Naive thymus-derived CD4-positive, alpha-beta T cell (primary cell): ENCODE results near the gene WDTC1. TPM values are rescaled to one million over a fixed set of nuclear protein-coding genes. Genes with fewer than 3 reads are reported as not detected.

Experiments used
- ATAC-seq: fragments of 150-1000 bp; cut with Tn5 transposase; 2 replicates; pipeline ENCODE4 v1.10.0; 2021; ENCODE audit warnings: mild to moderate bottlenecking, moderate library complexity
- CTCF ChIA-PET: fragments of 350-600 bp; sonication (Branson Sonifier 250); formaldehyde crosslinking; loops from one replicate; lab custom pipeline; 2021; ENCODE audit warnings: antibody characterized with exemption; lab: Charles Lee
- POLR2A ChIA-PET: fragments of 350-600 bp; sonication (Branson Sonifier 250); formaldehyde crosslinking; loops from one replicate; lab custom pipeline; 2021; ENCODE audit warnings: antibody characterized with exemption, inconsistent platforms; lab: Charles Lee
- DNase-seq, 9 donors: peaks; one replicate each; pipeline versions ENCODE4 v3.0.0 to v3.0.0-alpha.2; 2020 to 2022; ENCODE audit warnings: mixed read lengths in 1 of 9
- H3K27ac ChIP-seq: one replicate; pipeline ENCODE4 v1.7.0; 2013; ENCODE audit warnings: mild to moderate bottlenecking, low read depth, low read length, moderate library complexity
- H3K27me3 ChIP-seq, 2 donors: one replicate each; pipeline ENCODE4 v1.7.0; 2013; ENCODE audit warnings: low read length in 2 of 2, mild to moderate bottlenecking in 2 of 2, moderate library complexity in 2 of 2; ENCODE audit not compliant: control insufficient read depth in 2 of 2, insufficient read depth in 2 of 2
- H3K36me3 ChIP-seq, 3 experiments: 1 replicate in 2 of 3; 2 replicates in 1 of 3; pipeline ENCODE4 v1.7.0; 2013; ENCODE audit warnings: low read length in 3 of 3, mild to moderate bottlenecking in 3 of 3, moderate library complexity in 1 of 3; ENCODE audit not compliant: insufficient read depth in 3 of 3, control insufficient read depth in 2 of 3
- H3K4me1 ChIP-seq, 2 donors: one replicate each; pipeline ENCODE4 v1.7.0; 2013; ENCODE audit warnings: low read length in 2 of 2, mild to moderate bottlenecking in 2 of 2, moderate library complexity in 1 of 2; ENCODE audit not compliant: control insufficient read depth in 2 of 2, insufficient read depth in 2 of 2
- H3K4me3 ChIP-seq: 2 replicates; pipeline ENCODE4 v1.7.0; 2013; ENCODE audit warnings: mild to moderate bottlenecking, low read length
- H3K9me3 ChIP-seq, 3 experiments: 1 replicate in 2 of 3; 2 replicates in 1 of 3; pipeline ENCODE4 v1.7.0; 2013; ENCODE audit warnings: low read length in 3 of 3; ENCODE audit not compliant: control insufficient read depth in 2 of 3
- H3K27ac Mint-ChIP-seq, 9 donors: one replicate each; pipeline ENCODE4 v1.8.0; 2020 to 2022; ENCODE audit warnings: mixed read lengths in 9 of 9, mild to moderate bottlenecking in 8 of 9, moderate library complexity in 5 of 9, inconsistent platforms in 2 of 9
- H3K27me3 Mint-ChIP-seq, 5 donors: one replicate each; pipeline ENCODE4 v1.8.0; 2021 to 2022; ENCODE audit warnings: mixed read lengths in 5 of 5, mild to moderate bottlenecking in 1 of 5
- H3K36me3 Mint-ChIP-seq, 5 donors: one replicate each; pipeline ENCODE4 v1.8.0; 2020 to 2022; ENCODE audit warnings: mixed read lengths in 5 of 5, mild to moderate bottlenecking in 3 of 5, inconsistent platforms in 1 of 5
- H3K4me1 Mint-ChIP-seq, 7 donors: one replicate each; pipeline ENCODE4 v1.8.0; 2020 to 2022; ENCODE audit warnings: mixed read lengths in 7 of 7, mild to moderate bottlenecking in 3 of 7, inconsistent platforms in 1 of 7
- H3K4me3 Mint-ChIP-seq, 10 donors: one replicate each; pipeline ENCODE4 v1.8.0; 2020 to 2022; ENCODE audit warnings: mild to moderate bottlenecking in 10 of 10, mixed read lengths in 10 of 10, moderate library complexity in 6 of 10, inconsistent platforms in 2 of 10
- H3K9me3 Mint-ChIP-seq, 11 donors: one replicate each; pipeline ENCODE4 v1.8.0; 2020 to 2022; ENCODE audit warnings: mixed read lengths in 11 of 11, mild to moderate bottlenecking in 4 of 11, inconsistent platforms in 1 of 11, moderate library complexity in 1 of 11
- intact Hi-C, 2 donors: fragments of 100-400 bp; cut with micrococcal nuclease; formaldehyde crosslinking; loops; one replicate each; pipeline ENCODE4 v1.15.1; 2023
- polyA plus RNA-seq, 2 donors: library from polyadenylated mRNA; unstranded; fragments of 300-500 nt; fragmentation: Illumina TruSeq; gene quantifications; one replicate each; pipeline ENCODE4 v1.2.3, GENCODE V29; 2021
- total RNA-seq, 6 experiments: library from RNA in 5 of 6; stranded (reverse) in 5 of 6; gene quantifications; 1 replicate in 5 of 6; 2 replicates in 1 of 6; pipeline ENCODE4 v1.2.3 and lab custom pipeline; 2021 to 2026

WDTC1 gene
- total and polyA plus RNA-seq, 7 experiments from 2014 or later = 5.8 to 59.0 (median 35.3) TPM

GRCh38 chr1:27293915-27294314 is 59.5 kb downstream of the WDTC1 start:
- ATAC-seq (no peak), DNase-seq (no peak)
- H3K27ac ChIP-seq = no peak overlapping the region
- H3K27me3 ChIP-seq = no peaks in the 10 kb centered on the region
- Mint-ChIP-seq H3K4me1 (peaks cover 0 to 4% (median 0%) of the 10 kb centered on the region in 7 donors), H3K9me3 (peaks cover 0 to 4% (median 0%) of the 10 kb centered on the region in 11 donors), H3K36me3 (peaks cover 8 to 34% (median 15%) of the 10 kb centered on the region in 5 donors), H3K4me3 (no peak overlapping the region), H3K27ac (no peak overlapping the region), H3K27me3 (no peaks in the 10 kb centered on the region)
- H3K36me3 ChIP-seq = peaks cover 0 to 77% (median 0%) of the 10 kb centered on the region in 3 experiments
- H3K4me1 ChIP-seq = no peaks in the 10 kb centered on the region
- no peak overlapping the region for H3K4me3 ChIP-seq
- CTCF ChIA-PET = interaction anchor here (0.6 to 10.7 kb wide), 12 partner anchors 10 to 1579 kb away, joined by 3 to 184 read pairs (median 4); partner anchors contain the start of genes AHDC1 and CD164L2
- POLR2A ChIA-PET = interaction anchor here (1.2 kb wide), 1 partner anchor 179 kb away, joined by 3 read pairs; no protein-coding TSS in a partner anchor
- no peaks in the 10 kb centered on the region for H3K9me3 ChIP-seq
- intact Hi-C loops = no loop called here

- H3K27ac Mint-ChIP-seq = peak overlapping the region in 1 of 9 donors; percentile 12
- ATAC-seq (peak; percentile 67), DNase-seq (peak in 8 of 9 donors; percentile 37 to 70 (median 53))
- H3K27me3 Mint-ChIP-seq = no peaks in the 10 kb centered on the region
- H3K36me3 Mint-ChIP-seq = peaks cover 0 to 33% (median 10%) of the 10 kb centered on the region in 5 donors
- H3K9me3 Mint-ChIP-seq = peaks cover 0 to 2% (median 0%) of the 10 kb centered on the region in 11 donors
- Histone ChIP-seq H3K36me3 (peaks cover 0 to 83% (median 5%) of the 10 kb centered on the region in 3 experiments), H3K9me3 (no peaks in the 10 kb centered on the region), H3K4me1 (no peaks in the 10 kb centered on the region), H3K4me3 (no peak overlapping the region), H3K27ac (no peak overlapping the region), H3K27me3 (no peaks in the 10 kb centered on the region)
- POLR2A ChIA-PET = interaction anchor here (1.0 to 1.1 kb wide), 3 partner anchors 59 to 100 kb away, joined by 3 to 4 read pairs (median 3); no protein-coding TSS in a partner anchor
- intact Hi-C loops = loop anchor here in 1 of 2 donors (1.0 kb wide), 3 partner anchors 91 to 309 kb away; no protein-coding TSS in a partner anchor
- CTCF ChIA-PET = interaction anchor here (0.6 to 10.7 kb wide), 21 partner anchors 12 to 1330 kb away, joined by 3 to 184 read pairs (median 4); partner anchors contain the start of genes AHDC1, CD164L2, GPR3 and IFI6
- no peak overlapping the region for H3K4me3 Mint-ChIP-seq
- peaks cover 0 to 9% (median 3%) of the 10 kb centered on the region in 7 donors for H3K4me1 Mint-ChIP-seq
Observed at GRCh38 chr1:27296773-27297291, 62.4 kb downstream of the WDTC1 start.

GRCh38 chr1:27297903-27298302 is 63.5 kb downstream of the WDTC1 start:
- no peak for DNase-seq
- peaks cover 0 to 80% (median 5%) of the 10 kb centered on the region in 3 experiments for H3K36me3 ChIP-seq
- no peak for ATAC-seq
- H3K27me3 Mint-ChIP-seq = no peaks in the 10 kb centered on the region
- no peaks in the 10 kb centered on the region for H3K9me3 ChIP-seq
- H3K27me3 ChIP-seq = no peaks in the 10 kb centered on the region
- H3K36me3 Mint-ChIP-seq = peaks cover 0 to 36% (median 6%) of the 10 kb centered on the region in 5 donors
- POLR2A ChIA-PET = interaction anchor here (0.6 to 1.3 kb wide), 5 partner anchors 10 to 1583 kb away, joined by 3 to 4 read pairs (median 3); no protein-coding TSS in a partner anchor
- no peak overlapping the region for H3K4me3 Mint-ChIP-seq
- H3K4me1 ChIP-seq = no peaks in the 10 kb centered on the region
- H3K9me3 Mint-ChIP-seq = peaks cover 0 to 2% (median 0%) of the 10 kb centered on the region in 11 donors
- no peak overlapping the region for H3K27ac ChIP-seq
- no peak overlapping the region for H3K27ac Mint-ChIP-seq
- H3K4me3 ChIP-seq = no peak overlapping the region
- CTCF ChIA-PET = interaction anchor here (0.6 to 10.7 kb wide), 19 partner anchors 11 to 371 kb away, joined by 3 to 184 read pairs (median 4); partner anchors contain the start of genes AHDC1, CD164L2 and GPR3
- peaks cover 0 to 9% (median 3%) of the 10 kb centered on the region in 7 donors for H3K4me1 Mint-ChIP-seq
- intact Hi-C loops = no loop called here

GRCh38 chr1:27298632-27299384 is 64.4 kb downstream of the WDTC1 start:
- Histone ChIP-seq H3K36me3 (peaks cover 0 to 83% (median 5%) of the 10 kb centered on the region in 3 experiments), H3K27me3 (no peaks in the 10 kb centered on the region), H3K9me3 (no peaks in the 10 kb centered on the region), H3K27ac (no peak overlapping the region), H3K4me3 (no peak overlapping the region), H3K4me1 (no peaks in the 10 kb centered on the region)
- intact Hi-C loops = no loop called here
- DNase-seq (no peak), ATAC-seq (no peak)
- POLR2A ChIA-PET = interaction anchor here (0.6 to 1.9 kb wide), 7 partner anchors 11 to 1582 kb away, joined by 3 to 5 read pairs (median 4); no protein-coding TSS in a partner anchor
- Mint-ChIP-seq H3K27me3 (no peaks in the 10 kb centered on the region), H3K4me1 (peaks cover 0 to 9% (median 3%) of the 10 kb centered on the region in 7 donors), H3K36me3 (peaks cover 0 to 36% (median 6%) of the 10 kb centered on the region in 5 donors), H3K4me3 (no peak overlapping the region), H3K9me3 (peaks cover 0 to 2% (median 0%) of the 10 kb centered on the region in 11 donors), H3K27ac (peak overlapping the region in 1 of 9 donors; percentile 60)
- CTCF ChIA-PET = interaction anchor here (0.7 to 10.7 kb wide), 14 partner anchors 10 to 307 kb away, joined by 3 to 184 read pairs (median 8); partner anchors contain the start of genes AHDC1, CD164L2 and GPR3

GRCh38 chr1:27299385-27300271 is 65.2 kb downstream of the WDTC1 start:
- ChIA-PET CTCF (interaction anchor here (0.6 to 10.7 kb wide), 22 partner anchors 14 to 306 kb away, joined by 3 to 184 read pairs (median 3); partner anchors contain the start of genes AHDC1, CD164L2, GPR3 and SYTL1), POLR2A (interaction anchor here (1.3 to 1.9 kb wide), 4 partner anchors 86 to 362 kb away, joined by 3 to 5 read pairs (median 4); no protein-coding TSS in a partner anchor)
- Histone ChIP-seq H3K27me3 (no peaks in the 10 kb centered on the region), H3K4me3 (no peak overlapping the region), H3K9me3 (no peaks in the 10 kb centered on the region), H3K4me1 (no peaks in the 10 kb centered on the region), H3K36me3 (peaks cover 0 to 83% (median 5%) of the 10 kb centered on the region in 3 experiments), H3K27ac (no peak overlapping the region)
- Mint-ChIP-seq H3K4me3 (no peak overlapping the region), H3K4me1 (peaks cover 0 to 9% (median 3%) of the 10 kb centered on the region in 7 donors), H3K27me3 (no peaks in the 10 kb centered on the region), H3K36me3 (peaks cover 0 to 40% (median 5%) of the 10 kb centered on the region in 5 donors), H3K27ac (peak overlapping the region in 2 of 9 donors; percentile 34 to 60), H3K9me3 (no peaks in the 10 kb centered on the region)
- ATAC-seq (no peak), DNase-seq (no peak)
- intact Hi-C loops = loop anchor here (1.0 to 5.0 kb wide), 6 partner anchors 33 to 364 kb away; no protein-coding TSS in a partner anchor
